OCI-LY1 (cell line): ENCODE measurements around the gene SF3B1.

ENCODE experiments used
- H2AFZ ChIP-seq: fragments of 200-600 bp; sonication (generic), shearing (Covaris generic); 2 replicates; pipeline ENCODE4 v1.6.0; 2014; ENCODE audit warnings: antibody characterized with exemption, mild to moderate bottlenecking, low read length
- H3F3A ChIP-seq: fragments of 200-600 bp; sonication (generic), shearing (Covaris generic); 2 replicates; pipeline ENCODE4 v1.6.0; 2014; ENCODE audit warnings: mild to moderate bottlenecking, antibody characterized with exemption, low read length, moderate library complexity; ENCODE audit not compliant: insufficient read depth
- H3K27ac ChIP-seq: fragments of 200-600 bp; sonication (generic); 2 replicates; pipeline ENCODE4 v1.5.1; 2014; ENCODE audit warnings: low read length, mixed run types, mild to moderate bottlenecking, low read depth; ENCODE audit not compliant: poor library complexity, severe bottlenecking
- H3K27me3 ChIP-seq: fragments of 200-600 bp; sonication (generic); 2 replicates; pipeline ENCODE4 v1.6.0; 2014; ENCODE audit warnings: antibody characterized with exemption, mild to moderate bottlenecking, low read length, moderate library complexity; ENCODE audit not compliant: insufficient read depth
- H3K36me3 ChIP-seq: fragments of 200-600 bp; sonication (generic); 2 replicates; pipeline ENCODE4 v1.6.1; 2014; ENCODE audit warnings: mild to moderate bottlenecking, antibody characterized with exemption, low read length, moderate library complexity, mixed read lengths; ENCODE audit not compliant: insufficient read depth
- H3K4me1 ChIP-seq: fragments of 200-600 bp; sonication (generic); 2 replicates; pipeline ENCODE4 v1.5.1; 2014; ENCODE audit warnings: mild to moderate bottlenecking, low read length, moderate library complexity; ENCODE audit not compliant: insufficient read depth, severe bottlenecking
- H3K4me2 ChIP-seq: fragments of 200-600 bp; sonication (generic), shearing (Covaris generic); 2 replicates; pipeline ENCODE4 v1.6.1; 2014; ENCODE audit warnings: low read length
- H3K4me3 ChIP-seq: fragments of 200-600 bp; sonication (generic); 2 replicates; pipeline ENCODE4 v1.5.1; 2014; ENCODE audit warnings: low read length, low read depth, mild to moderate bottlenecking, mixed read lengths; ENCODE audit not compliant: poor library complexity, severe bottlenecking
- H3K79me2 ChIP-seq: fragments of 200-600 bp; shearing (Covaris generic); 2 replicates; pipeline ENCODE4 v1.6.1; 2016; ENCODE audit warnings: mixed run types, low read length, mixed read lengths; ENCODE audit not compliant: insufficient read depth
- H3K9ac ChIP-seq: fragments of 200-600 bp; sonication (generic), shearing (Covaris generic); 2 replicates; pipeline ENCODE4 v1.6.1; 2014; ENCODE audit warnings: mild to moderate bottlenecking, low read length, mixed read lengths
- H3K9me2 ChIP-seq: fragments of 200-600 bp; sonication (generic), shearing (Covaris generic); 2 replicates; pipeline ENCODE4 v1.6.1; 2014; ENCODE audit warnings: low read depth, mild to moderate bottlenecking, low read length, mixed read lengths
- H3K9me3 ChIP-seq: fragments of 200-600 bp; shearing (Covaris generic); 2 replicates; pipeline ENCODE4 v1.6.1; 2014; ENCODE audit warnings: low read length, mixed read lengths
- H4K20me1 ChIP-seq: fragments of 200-600 bp; sonication (generic), shearing (Covaris generic); 2 replicates; pipeline ENCODE4 v1.6.0; 2016; ENCODE audit warnings: mild to moderate bottlenecking, low read length; ENCODE audit not compliant: insufficient read depth
- EZH2 ChIP-seq: fragments of 200-600 bp; sonication (generic), shearing (Covaris generic); IDR thresholded peaks from 2 replicates; pipeline ENCODE4 v1.8.0; 2017; ENCODE audit warnings: borderline replicate concordance, mixed run types, mild to moderate bottlenecking, antibody characterized with exemption, low read length, moderate library complexity, mixed read lengths
- TF ChIP-seq, protein P1 (sequence below): fragments of 200-600 bp; sonication (generic), shearing (Covaris generic); IDR thresholded peaks from 2 replicates; pipeline ENCODE4 v1.5.1; 2017; ENCODE audit warnings: mild to moderate bottlenecking, antibody characterized with exemption, low read length, moderate library complexity, mixed read lengths

SF3B1 gene

DNA sequence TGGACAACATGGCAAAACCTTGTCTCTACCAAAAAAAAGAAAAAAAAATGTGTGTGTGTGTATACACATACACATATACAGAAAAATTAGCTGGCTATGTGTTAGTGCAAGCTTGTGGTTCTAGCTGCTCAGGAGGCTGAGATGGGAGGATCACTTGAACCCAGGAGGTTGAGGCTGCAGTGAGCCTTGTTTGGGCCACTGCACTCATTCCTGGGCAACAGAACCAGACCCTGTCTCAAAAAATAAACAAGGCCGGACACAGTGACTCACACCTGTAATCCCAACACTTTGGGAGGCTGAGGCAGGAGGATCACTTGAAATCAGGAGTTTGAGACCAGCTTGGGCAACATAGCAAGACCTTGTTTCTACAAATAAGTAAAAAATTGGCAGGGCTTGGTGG lies 20.6 kb upstream of the SF3B1 start:
- Histone ChIP-seq H3K9me3 (no peaks in the 10 kb centered on the region), H3K9me2 (no peaks in the 10 kb centered on the region), H3K4me2 (peak overlapping the region; percentile 69; the same call in 1 of the 2 replicates), H3K36me3 (peaks cover 15% of the 10 kb centered on the region), H3K79me2 (peaks cover 50% of the 10 kb centered on the region), H4K20me1 (no peaks in the 10 kb centered on the region), H2AFZ (no peak overlapping the region), H3K4me3 (peak overlapping the region; percentile 82), H3K27me3 (no peaks in the 10 kb centered on the region), H3K27ac (no peak overlapping the region), H3F3A (no peaks in the 10 kb centered on the region), H3K9ac (no peak overlapping the region; the same call in 1 of the 2 replicates), H3K4me1 (peaks cover 18% of the 10 kb centered on the region)
- TF ChIP-seq, protein P1, sequence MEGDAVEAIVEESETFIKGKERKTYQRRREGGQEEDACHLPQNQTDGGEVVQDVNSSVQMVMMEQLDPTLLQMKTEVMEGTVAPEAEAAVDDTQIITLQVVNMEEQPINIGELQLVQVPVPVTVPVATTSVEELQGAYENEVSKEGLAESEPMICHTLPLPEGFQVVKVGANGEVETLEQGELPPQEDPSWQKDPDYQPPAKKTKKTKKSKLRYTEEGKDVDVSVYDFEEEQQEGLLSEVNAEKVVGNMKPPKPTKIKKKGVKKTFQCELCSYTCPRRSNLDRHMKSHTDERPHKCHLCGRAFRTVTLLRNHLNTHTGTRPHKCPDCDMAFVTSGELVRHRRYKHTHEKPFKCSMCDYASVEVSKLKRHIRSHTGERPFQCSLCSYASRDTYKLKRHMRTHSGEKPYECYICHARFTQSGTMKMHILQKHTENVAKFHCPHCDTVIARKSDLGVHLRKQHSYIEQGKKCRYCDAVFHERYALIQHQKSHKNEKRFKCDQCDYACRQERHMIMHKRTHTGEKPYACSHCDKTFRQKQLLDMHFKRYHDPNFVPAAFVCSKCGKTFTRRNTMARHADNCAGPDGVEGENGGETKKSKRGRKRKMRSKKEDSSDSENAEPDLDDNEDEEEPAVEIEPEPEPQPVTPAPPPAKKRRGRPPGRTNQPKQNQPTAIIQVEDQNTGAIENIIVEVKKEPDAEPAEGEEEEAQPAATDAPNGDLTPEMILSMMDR: no peak
- TF ChIP-seq EZH2: no peak

- peaks cover 50% of the 10 kb centered on the region for H3K79me2 ChIP-seq
- H3K9me3 ChIP-seq: no peaks in the 10 kb centered on the region
- peak overlapping the region; percentile 69 for H3K4me2 ChIP-seq
- peak overlapping the region; percentile 82 for H3K4me3 ChIP-seq
- H3K9me2 ChIP-seq: no peaks in the 10 kb centered on the region
- TF ChIP-seq EZH2: no peak
- TF ChIP-seq, protein P1: no peak
- no peaks in the 10 kb centered on the region for H3F3A ChIP-seq
- peaks cover 11% of the 10 kb centered on the region; the same call in 1 of the 2 replicates for H3K36me3 ChIP-seq
- H3K27ac ChIP-seq: no peak overlapping the region
- peaks cover 18% of the 10 kb centered on the region for H3K4me1 ChIP-seq
- no peak overlapping the region for H2AFZ ChIP-seq
- H3K9ac ChIP-seq: peak overlapping the region; percentile 84
- no peaks in the 10 kb centered on the region for H3K27me3 ChIP-seq
- no peaks in the 10 kb centered on the region for H4K20me1 ChIP-seq
Measured at GRCh38 chr2:197454923-197455322, 20.1 kb upstream of the SF3B1 start.

GRCh38 chr2:197453914-197454398 lies 19.1 kb upstream of the SF3B1 start:
- no peaks in the 10 kb centered on the region for H4K20me1 ChIP-seq
- H3K4me3 ChIP-seq: peak overlapping the region; percentile 82
- H3K27ac ChIP-seq: peak overlapping the region; percentile 79
- H3K4me1 ChIP-seq: peaks cover 18% of the 10 kb centered on the region
- no peaks in the 10 kb centered on the region for H3K27me3 ChIP-seq
- H3K4me2 ChIP-seq: peak overlapping the region; percentile 69
- no peak overlapping the region for H2AFZ ChIP-seq
- H3K79me2 ChIP-seq: peaks cover 44% of the 10 kb centered on the region
- no peaks in the 10 kb centered on the region for H3F3A ChIP-seq
- H3K9me3 ChIP-seq: no peaks in the 10 kb centered on the region
- no peaks in the 10 kb centered on the region for H3K9me2 ChIP-seq
- TF ChIP-seq, protein P1: no peak
- TF ChIP-seq EZH2: no peak
- peak overlapping the region; percentile 84 for H3K9ac ChIP-seq
- 0 out of 2 replicates have a peak, but pooled peaks cover 3% of the 10 kb centered on the region for H3K36me3 ChIP-seq
